GM19025 (cell line): ENCODE measurements around the gene OAT.
A peak's percentile ranks its signal among the peaks of the same experiment; 100 is the strongest.

Experiments used
- ATAC-seq: cut with Tn5 transposase; IDR thresholded peaks from one replicate; pipeline ENCODE4 v1.9.1; 2021; ENCODE audit warnings: mild to moderate bottlenecking, low read depth, moderate library complexity; ENCODE audit not compliant: unreplicated experiment

OAT gene

GRCh38 chr10:124418726-124419501 lies at the start of gene OAT:
Gene OAT, minus strand, starts transcription at chr10:124418923. Its CDS starts 6,752 bp downstream, at chr10:124412171.
- peak; percentile 97 for ATAC-seq

GRCh38 chr10:124467165-124467564 lies 48.4 kb upstream of the OAT start:
- ATAC-seq, result no peak

GRCh38 chr10:124465777-124466488 lies 47.2 kb upstream of the OAT start:
- no peak for ATAC-seq

- ATAC-seq, result no peak
Measured at GRCh38 chr10:124465003-124465776, 46.5 kb upstream of the OAT start.

GRCh38 chr10:124464028-124464965 lies 45.6 kb upstream of the OAT start:
- no peak for ATAC-seq

DNA sequence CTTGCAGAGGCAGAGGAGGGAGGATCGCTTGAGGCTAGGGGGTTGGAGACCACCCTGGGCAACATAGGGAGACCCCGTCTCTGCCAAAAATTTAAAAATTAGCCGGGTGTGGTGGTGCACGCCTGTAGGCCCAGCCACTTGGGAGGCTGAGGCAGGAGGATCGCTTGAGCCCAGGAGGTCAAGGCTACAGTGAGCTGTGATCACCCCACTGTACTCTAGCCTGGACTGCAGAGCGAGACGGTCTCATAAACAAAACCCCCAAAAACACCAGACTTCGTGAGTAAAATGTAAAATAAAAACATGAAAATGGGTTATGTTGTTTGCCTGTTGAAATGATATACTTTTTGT lies 43.6 kb upstream of the OAT start:
- no peak for ATAC-seq

DNA sequence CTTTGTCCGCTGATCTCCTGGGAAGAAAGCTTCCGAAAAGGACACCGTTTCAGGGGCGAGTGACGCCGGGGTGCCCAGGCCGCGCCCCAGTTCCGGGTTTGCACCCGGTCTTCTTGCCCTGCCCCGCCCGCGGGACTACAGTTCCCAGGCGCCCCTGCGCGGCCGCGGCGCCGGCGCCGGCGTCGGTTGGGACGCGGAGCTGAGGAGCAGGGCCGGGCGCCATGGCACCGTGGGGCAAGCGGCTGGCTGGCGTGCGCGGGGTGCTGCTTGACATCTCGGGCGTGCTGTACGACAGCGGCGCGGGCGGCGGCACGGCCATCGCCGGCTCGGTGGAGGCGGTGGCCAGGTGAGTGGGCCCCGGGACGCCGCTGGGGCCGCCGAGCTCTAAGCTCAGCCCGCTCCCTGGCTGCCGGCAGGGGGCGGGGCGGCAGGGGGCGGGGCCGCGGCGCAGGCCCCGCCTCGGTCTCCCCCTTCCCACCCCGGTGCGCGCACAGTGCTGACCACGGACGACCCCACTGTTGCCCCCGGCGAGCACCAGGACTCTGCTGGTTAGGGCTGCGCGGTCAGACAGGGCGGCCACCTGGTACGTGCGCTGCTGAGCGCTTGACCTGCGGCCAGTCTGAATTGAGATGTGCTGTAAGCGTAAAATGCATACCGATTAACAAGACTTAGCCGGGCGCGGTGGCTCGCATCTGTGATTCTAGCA lies 43.1 kb upstream of the OAT start, which contains the start of gene LHPP:
TSS of gene LHPP (plus strand) at position 182 of the 706 bp plus-strand sequence. CDS start at position 222, 40 bp downstream.
- ATAC-seq, result peak; percentile 98

- no peak for ATAC-seq
Measured at GRCh38 chr10:124460144-124460543, 41.4 kb upstream of the OAT start.

DNA sequence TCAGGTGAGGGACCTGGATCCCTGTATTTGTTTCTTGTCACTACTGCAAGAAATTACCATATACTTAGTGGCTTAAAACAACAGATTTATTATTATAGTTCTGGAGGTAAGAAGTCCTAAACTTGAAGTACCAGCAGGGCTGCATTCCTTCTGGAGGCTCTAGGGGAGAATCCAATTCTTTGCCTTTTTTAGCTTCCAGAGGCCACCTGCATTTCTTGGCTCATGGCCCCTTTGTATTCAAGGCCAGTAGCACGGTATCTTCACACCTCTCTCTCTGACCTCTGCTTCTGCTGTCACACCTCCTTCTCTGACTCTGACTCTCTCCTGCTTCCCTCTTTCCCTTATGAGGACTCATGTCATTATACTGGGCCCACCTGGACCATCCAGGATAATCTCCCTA lies 40.7 kb upstream of the OAT start:
- ATAC-seq, result no peak

DNA sequence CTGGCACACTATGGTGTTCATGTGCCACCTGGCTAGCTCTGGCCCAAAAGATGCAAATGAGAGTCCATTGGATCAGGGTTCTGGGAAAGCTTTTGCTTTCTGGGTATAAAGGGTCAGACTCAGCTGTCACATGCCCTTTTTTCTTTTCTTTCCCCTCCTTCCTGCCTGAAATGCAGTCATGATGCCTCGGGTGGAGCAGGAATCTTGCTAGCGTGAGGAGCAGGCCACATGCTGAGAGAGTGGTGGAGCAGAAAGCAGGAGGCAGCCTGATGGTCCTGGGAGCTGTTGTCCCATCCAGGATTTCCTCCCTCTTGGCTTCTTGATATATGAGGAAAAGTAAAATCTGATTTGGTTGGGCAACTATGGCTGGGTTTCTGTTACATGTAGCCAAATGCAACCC lies 40.2 kb upstream of the OAT start:
- ATAC-seq, result no peak

DNA sequence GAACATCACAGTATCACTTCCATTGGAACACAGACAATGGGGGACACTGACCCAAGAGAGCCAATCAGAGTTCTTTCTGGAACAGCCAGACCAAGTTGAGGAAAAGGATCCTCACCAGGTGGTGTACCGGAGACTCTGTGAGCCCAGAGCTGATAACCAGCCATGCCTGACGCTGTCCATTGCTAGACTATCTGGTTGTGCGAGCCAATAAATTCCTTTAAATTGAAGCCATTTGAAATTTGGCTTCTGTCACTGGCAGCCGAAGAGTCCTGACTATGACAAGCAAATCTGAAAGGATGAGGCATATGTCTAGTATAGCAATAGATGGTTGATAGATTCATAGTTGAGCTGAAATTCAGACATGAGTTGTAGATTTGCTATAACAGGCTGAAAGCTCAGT lies 39.8 kb upstream of the OAT start:
- no peak for ATAC-seq

GRCh38 chr10:124455441-124455840 lies 36.7 kb upstream of the OAT start:
- ATAC-seq, result no peak

DNA sequence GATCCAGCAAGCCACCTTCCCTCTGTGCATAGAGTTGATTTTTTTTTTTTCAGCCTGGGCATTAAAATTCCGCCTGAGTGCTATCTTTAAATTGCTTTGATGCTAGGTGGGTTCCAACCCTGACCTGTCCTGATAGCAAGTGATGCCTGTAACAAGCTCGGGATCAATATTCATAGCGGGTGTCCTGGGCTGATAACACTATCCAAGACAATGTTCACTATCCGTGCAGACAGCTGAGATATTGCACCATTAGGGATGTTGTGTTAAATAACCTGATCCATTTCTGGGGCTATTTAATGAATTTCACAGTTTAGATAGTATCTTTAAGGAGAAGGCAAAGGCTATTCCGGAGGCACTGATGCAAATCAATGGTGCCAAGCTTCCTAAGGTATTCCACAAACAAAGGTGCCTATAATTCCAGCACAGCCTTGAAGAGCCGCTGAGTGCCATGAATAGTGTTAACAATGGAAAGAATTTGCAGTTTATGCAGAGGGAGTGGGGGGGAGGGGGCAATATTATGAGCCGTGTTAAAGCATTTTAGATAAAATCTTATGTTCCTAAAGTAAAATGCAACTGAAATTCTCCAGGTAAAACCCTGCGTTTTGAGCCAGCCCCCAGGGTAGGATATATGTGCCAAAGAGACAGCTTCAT lies 35.4 kb upstream of the OAT start:
- ATAC-seq, result no peak

GRCh38 chr10:124451276-124451675 lies 32.6 kb upstream of the OAT start:
- ATAC-seq, result no peak

DNA sequence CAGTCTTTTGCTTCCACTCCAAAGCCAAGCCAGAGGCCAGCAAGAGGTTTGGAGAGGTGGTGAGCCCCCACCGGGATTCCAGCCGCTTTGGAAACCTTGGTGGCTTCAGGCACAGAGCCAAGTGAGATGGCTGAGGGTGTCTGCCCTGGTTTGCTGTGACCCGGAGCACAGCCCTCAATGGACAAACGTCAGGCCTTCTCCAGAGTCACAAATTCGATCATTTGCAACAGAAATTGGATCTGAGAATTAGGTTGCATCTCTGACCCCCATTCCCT lies 32.0 kb upstream of the OAT start:
- ATAC-seq, result no peak

GRCh38 chr10:124450012-124450782 lies 31.5 kb upstream of the OAT start, which contains the start of gene NKX1-2:
Gene NKX1-2, minus strand, starts transcription at chr10:124450035. Its CDS starts 92 bp downstream, at chr10:124449943.
- no peak for ATAC-seq

GRCh38 chr10:124449170-124450011 lies 30.7 kb upstream of the OAT start:
- no peak for ATAC-seq
